ENCODE measurements around the gene GREB1L.

GREB1L gene

DNA sequence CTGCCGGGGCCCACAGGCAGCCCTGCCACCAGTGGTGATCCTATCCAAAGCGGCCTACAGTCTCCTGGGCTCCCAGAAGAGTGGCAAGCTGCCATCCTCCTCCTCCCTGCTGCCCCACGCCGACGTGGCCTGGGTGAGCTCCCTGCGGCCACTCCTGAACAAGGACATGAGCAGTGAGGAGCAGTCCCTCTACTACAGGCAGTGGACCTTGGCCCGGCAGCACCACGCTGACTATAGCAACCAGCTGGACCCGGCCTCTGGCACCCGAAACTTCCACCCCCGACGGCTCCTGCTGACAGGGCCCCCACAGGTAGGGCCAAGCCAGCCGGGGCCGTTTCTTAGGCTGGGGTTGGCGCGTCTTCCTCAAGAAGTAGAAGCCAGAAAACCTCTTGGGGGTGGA lies 258.0 kb downstream of the GREB1L start:
- no peak for DNase-seq

- DNase-seq, result no peak
These were observed 260.6 kb downstream of the GREB1L start for GRCh38 chr18:21502661-21503060.

DNA sequence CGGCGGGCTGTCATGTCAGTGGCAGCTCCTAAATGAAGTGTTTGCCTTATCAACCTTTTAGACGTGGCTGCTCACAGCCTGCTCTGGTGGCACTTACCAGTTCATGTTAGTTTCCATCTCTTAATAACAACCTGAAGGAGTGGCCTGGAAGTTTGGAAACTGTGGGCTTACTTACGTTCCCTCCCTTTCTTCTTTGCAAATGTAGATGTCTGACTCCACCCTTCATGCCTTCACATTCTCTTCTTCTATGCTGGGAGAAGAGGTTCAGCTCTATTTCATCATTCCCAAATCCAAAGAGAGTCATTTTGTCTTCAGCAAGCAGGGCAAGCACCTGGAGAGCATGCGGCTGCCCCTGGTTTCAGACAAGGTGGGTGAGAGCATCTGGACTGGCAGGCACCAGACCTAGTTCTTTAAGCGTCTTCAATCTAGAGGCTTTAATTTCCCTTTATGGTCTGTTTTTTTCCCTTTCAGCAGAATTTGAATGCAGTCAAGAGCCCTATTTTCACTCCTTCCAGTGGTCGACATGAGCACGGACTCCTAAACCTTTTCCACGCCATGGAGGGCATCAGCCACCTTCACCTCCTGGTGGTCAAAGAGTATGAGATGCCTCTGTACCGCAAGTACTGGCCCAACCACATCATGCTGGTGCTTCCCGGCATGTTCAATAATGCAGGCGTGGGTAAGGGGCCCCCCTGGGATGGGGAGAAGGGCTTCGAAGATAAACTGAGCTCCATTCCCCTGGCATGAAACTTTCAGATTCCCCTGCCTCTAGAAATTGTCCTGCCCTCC lies 266.1 kb downstream of the GREB1L start:
- no peak for DNase-seq

DNA sequence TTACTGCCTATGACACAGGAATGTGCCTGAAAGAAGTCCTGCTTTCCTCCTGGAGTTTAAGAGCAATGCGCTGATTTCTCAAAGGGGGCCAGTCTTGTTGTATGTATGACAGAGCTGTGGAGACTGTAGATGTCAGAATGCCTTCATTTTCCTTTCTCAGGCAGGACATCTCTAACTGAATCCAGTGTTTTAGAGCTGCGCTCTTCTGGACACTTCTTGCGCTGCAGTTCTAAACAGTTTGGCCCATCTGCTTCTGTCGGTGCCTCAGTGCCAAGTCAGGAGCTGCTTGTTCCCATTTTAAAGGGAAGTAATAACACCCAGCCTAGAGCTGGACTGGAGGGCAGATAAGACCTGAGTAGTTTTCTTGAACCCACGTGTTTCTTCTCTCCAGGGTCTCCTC lies 267.0 kb downstream of the GREB1L start:
- no peak for DNase-seq

- DNase-seq, result no peak
These were observed 271.3 kb downstream of the GREB1L start for GRCh38 chr18:21513292-21513691.

DNA sequence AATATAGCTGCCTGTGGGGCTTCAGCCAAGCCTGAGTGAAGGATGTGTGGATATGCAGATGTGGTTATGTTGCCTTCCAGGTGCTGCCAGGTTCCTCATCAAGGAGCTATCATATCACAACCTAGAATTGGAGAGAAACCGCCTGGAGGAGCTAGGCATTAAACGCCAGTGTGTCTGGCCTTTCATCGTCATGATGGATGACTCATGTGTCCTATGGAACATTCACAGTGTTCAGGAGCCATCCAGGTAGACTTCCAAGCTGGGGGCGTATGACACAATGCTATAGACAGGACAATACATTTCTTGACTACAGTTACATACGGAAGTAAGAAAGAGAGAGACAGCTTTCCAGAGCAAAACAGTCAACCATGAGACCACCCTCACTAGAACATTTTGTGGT lies 271.7 kb downstream of the GREB1L start:
- no peak for DNase-seq

DNA sequence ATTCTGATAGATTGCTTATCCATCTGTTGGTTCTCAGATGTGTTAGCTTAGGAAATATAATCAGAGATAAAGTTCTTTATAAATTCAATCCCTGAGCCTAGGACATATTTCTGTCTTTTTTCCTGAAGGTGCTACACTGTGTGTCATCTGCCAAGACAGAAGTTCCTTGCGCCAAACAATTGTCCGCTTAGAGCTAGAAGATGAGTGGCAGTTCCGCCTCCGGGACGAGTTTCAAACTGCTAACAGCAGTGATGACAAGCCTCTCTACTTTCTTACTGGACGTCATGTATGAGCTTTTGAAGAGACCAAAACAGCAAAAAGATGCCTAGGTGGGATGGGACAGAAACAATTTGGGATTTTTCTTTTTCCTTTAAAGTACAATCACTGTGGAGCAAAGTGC lies 280.5 kb downstream of the GREB1L start:
- no peak for DNase-seq

DNA sequence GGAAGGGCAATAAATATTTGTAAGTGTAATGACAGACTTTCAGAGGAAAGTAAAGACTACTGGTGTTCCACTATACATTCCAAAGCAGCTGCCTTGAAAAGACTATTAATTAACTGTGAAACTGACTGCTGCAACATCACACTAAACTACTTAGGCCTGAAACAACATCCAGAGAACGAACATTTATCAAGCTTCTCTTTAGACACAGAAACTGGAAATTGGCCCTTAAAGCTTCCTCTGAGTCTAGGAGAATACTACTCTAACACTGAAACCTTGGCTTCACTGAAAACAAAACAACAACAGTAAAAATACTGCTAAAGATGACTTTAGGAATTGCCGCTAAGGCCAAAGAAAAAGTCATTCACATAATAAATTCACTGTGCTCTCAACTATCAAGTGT lies 283.9 kb downstream of the GREB1L start:
- DNase-seq, result no peak

DNA sequence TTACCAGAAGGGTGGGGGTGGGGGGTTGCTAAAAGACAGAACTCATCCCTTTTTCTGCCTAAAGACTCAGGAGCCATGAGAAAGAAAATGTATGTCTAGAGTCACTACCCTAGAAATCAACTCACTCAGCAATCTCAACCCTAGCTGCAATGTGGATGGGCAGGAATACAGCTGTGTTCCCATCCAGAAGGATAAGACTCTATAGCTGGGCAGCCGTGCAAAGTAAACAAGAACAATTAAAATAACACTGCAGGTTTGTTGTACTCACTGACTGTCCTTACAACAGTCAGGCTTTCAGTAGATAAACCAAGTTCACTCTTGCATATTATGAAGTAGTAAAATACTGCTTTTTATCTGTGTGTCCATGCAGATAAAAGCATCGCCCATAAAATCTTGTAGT lies 284.4 kb downstream of the GREB1L start:
- DNase-seq, result no peak

DNA sequence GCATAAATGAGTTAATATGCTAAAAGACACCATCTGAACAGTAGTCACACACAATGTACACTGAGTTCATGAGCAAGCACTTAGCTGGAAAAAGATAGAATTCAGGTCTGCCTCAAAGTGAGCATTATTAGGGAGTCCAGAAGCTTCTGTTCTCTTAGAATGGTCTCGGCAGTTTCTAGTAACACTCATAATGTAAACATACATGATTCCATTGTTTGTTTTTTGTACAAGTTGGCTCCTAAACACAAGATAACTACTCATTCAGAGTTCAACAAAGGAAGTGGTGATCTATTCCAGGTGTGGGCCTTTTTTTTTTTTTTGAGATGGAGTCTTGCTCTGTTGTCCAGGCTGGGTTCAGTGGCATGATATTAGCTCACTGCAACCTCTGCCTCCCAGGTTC lies 292.3 kb downstream of the GREB1L start:
- DNase-seq, result no peak

DNA sequence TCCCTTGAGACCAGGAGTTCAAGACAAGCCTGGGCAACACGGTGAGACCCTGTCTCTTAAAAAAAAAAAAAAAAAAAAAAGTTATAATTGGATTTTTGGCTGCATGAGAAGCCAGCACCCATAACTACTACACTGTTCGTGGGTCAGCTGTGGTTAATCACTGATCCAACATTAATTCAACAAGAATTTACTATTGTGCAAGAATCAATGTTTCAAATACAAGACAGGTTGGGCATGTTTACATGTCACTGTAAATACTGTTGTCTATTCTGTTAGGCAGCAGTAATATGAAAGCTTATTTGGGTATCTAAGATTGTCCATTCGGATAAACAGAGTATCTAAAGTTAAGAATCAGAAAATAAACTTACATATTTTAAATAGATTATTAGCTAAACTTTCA lies 296.2 kb downstream of the GREB1L start:
- no peak for DNase-seq

- DNase-seq, result no peak
These were observed 304.4 kb downstream of the GREB1L start for GRCh38 chr18:21546423-21546822.

DNA sequence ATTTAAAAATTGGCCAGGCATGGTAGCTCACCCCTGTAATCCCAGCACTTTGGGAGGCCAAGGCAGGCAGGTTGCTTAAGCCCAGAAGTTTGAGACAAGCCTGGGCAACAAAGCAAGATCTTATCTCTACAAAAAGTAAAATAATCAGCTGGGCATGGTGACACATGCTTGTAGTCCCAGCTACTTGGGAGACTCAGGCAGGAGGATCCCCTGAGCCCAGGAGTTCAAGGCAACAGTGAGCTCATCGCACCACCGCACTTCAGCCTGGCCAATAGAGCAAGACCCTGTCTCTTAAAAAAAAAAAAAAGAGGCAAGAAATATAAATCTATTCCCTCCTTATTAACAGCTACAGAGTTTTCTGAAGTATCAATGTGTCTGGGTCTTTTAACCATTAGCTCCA lies 306.6 kb downstream of the GREB1L start:
- DNase-seq, result no peak

GRCh38 chr18:21550510-21550970 lies 308.5 kb downstream of the GREB1L start:
- DNase-seq, result no peak

DNA sequence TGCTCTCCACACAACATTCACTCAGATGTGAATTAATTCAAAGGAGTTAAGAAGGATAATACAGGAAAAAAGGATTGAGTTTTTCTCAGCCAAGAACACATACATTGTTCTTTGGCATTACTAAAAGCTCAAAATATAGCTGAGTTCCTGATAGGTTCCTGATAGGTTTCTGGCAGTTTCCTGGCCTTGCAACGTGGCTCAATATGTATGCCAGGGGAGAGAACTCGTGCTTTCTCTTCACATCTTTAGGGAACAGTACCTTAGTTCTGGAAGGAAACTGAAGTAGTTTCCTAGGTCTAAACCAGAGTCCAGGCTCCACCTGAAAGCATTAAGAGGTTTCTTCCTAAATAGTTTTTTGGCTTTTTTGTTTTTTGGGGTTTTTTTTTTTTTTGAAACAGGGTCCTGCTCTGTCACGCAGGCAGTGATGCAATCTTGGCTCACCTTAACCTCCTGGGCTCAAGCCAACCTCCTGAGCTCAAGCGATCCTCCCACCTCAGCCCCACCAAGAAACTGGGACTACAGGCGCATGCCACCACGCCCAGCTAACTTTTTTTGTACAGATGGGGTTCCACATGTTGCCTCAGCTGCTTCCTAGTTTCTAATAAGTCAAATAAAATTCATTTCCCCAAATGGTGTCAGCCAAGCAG lies 315.7 kb downstream of the GREB1L start:
- DNase-seq, result no peak

- no peak for DNase-seq
These were observed 317.2 kb downstream of the GREB1L start for GRCh38 chr18:21559195-21559594.

- no peak for DNase-seq
These were observed 329.7 kb downstream of the GREB1L start for GRCh38 chr18:21571772-21572171.

All from activated CD4-positive, CD25-positive, alpha-beta regulatory T cell (primary cell).